GM19395 (cell line): ENCODE measurements around the gene FAAP20.

Experiments used
- ATAC-seq: cut with Tn5 transposase; IDR thresholded peaks from one replicate; pipeline ENCODE4 v1.9.1; 2021; ENCODE audit warnings: mild to moderate bottlenecking, moderate library complexity; ENCODE audit not compliant: unreplicated experiment

The FAAP20 gene

DNA sequence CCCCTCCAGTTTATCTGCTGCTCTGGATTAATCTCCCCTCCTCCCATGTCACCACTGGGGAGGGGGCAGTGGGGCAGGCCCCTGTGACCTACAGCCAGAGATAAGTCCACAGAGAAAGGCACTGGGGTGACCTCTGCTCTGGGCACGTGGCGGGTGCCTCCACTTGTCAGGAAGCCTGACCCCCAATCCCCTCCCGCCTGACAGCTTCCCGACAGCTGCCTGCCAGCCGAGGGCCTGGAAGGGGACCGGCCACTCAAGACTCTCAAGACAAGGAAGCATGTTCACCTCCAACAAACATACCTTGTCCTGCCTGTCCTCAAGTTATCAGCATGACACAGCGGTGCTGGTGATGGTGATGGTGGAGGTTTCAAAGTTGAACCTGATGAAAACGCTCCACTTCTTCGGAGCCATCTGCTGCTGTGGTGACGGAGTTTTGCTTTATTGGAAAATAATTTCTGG is 3.2 kb upstream of the FAAP20 start:
- ATAC-seq = no peak

- no peak for ATAC-seq
Measured at GRCh38 chr1:2196901-2197638, 2.5 kb upstream of the FAAP20 start.

DNA sequence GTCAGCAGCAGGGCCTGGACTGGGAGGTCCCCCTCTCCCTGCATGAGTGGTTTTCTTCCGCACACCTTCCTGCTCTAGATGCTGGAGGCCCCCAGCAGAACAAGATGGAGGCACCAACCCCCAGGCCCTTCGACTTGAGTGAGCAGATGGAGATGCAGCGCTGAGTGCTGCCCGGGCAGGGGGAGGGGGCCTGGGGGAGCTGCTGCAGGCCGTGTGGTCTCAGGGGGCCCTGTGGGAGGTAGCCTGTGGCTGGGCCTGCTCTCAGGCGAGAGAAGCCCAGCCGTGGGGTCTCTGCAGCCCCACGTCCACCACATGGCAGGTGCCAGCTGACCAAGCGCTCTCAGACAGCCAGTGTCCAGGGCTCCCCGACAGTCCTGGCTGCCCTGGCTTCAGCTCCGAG is 1.2 kb upstream of the FAAP20 start:
- ATAC-seq = no peak

DNA sequence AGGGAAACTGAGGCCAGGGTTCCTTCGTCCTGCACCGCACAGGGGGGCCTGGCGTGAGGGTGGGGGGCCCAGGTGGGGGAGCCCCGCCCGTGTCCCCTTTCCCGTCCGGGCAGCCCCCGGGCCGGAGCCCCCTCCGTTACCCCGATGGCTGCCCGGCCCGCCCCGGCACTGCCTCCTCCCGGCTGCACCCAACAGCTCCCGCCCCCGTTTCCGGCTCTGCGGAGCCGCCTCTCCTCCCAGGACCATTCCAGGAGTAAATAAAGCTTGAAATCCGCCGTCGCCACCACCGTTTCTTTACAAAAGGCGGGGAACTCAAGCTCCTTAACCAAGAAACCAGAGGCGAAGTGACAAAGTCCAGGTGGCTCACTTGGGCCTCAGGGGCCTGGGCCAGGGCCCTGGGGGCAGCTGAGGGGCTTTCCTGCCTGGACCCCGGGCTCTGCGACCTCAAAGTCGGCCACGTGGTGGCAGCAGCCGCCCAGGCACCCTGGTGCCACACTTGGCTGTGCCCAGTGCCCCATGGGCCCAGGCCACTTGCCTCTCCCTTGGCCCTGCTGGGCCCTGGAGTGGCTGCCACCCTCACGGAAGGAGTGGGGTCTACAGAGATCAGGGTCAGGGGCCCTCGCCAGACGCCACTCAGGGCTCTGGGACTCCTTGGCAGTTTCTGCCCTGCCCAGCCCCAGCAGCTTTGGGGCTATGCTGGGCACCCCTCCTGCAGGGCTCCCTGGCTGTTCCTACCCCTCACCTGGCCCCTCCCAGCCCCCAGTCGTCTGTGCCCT is 514 bp upstream of the FAAP20 start:
- ATAC-seq = peak; percentile 68

- ATAC-seq = no peak
Measured at GRCh38 chr1:2193514-2194281, 874 bp downstream of the FAAP20 start.

DNA sequence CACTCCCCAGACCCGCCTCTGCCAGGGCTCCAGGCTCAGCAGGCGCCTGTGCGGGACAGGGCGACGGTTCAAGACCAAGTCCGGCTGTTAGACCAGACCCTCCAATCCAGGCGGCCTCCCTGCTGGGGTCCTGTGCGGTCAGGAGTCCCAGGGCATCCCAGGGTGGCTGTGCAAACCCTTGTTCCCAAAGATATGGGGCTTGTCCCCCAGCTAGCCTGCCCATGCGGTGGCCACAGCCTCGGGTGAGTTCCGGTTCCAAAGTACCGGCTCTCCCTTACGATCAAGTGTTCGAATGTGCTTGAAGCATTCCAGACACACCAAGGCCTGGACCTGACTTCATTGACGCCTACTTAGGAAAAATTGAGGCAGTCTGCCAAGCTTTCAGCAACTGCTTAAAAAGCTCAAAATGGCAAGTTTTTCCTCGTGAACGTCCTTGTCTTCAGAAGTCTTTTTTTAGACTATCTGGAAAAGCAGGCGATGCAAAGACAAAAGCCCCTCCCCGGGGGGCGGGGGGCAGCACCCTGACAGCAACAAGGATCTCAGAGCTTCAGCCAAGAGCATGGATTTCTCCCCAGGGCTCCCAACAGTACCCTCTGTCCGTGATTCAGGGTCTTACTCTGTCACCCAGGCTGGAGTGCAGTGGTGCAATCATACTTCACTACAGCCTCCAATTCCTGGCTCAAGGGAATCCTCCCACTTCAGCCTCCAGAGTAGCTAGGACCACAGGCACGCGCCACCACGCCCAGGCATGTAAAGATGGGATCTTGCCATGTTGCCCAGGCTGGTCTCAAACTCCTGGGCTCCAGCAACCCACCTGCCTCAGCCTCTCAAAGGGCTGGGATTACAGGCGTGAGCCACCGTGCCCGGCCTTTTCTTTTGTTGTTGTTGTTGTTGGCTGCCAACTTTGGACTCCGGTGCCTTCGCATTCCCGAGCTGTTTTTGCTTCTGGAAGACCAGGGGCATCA is 2.3 kb downstream of the FAAP20 start:
- ATAC-seq = no peak

GRCh38 chr1:2190491-2190976 is 4.0 kb downstream of the FAAP20 start:
- ATAC-seq = no peak

DNA sequence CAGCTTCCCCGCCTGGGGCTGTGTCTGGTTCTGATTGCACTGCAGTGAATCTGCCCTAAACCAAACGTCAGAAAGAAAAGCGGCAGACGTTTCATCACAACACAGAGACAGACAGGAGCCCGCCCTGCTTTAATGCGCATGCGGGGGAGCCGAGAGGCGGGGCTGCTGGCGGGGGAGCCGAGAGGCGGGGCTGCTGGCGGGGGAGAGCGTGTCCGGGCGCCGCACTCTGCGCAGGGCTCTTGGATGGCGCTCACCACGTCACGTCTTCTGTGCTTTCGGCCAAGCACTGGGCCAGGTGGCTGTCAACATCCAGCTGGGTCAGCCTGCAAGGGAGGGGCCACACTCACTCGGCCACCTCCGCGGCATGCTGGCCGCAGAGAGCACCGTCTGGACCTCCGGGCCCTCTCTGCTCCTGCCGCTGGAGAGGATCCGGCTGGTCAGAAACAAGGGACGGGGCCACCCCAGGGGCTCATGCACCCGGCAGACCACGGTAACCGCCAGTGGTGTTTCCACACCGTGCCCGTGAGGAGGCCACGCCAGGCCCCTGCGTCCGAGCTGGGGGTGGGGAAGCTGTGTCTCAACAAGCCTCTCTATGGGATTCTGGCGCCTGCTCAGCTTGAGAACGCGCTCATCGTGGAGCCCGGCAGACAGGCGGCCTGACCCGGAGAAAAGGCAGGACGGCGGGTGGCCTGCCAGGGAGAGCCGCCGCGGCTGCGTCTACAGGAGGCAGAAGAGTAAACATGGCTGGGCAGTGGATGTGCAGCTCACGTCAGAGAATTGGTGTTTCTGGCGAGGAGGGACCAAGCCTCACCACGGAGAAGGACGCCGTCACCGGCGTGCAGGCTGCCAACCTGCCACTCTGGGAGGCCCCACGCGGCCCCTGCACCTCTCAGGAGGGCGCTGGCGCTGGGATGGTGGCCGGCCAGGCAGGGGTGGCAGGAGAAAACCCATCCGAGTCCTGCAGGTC is 4.8 kb downstream of the FAAP20 start:
- no peak for ATAC-seq

- no peak for ATAC-seq
Measured at GRCh38 chr1:2188336-2188735, 6.2 kb downstream of the FAAP20 start.

DNA sequence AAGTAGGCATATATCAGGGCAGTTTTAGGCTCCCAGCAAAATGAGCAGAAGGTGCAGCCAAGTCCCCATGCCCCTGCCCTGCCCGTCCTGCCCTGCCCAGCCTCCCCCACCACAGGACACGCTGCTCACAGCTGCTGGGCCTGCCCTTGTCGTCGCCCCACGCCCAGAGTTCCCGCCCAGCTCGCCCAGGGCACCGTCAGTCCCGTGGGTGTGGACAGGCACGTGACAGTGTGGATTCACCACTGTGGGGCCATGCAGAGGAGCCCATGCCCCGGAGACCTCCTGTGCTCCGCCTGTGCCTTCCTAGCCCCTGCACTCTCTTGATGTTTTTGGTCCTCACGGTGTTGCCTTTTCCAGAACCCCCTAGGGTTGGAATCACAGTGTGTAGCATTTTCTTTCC is 7.0 kb downstream of the FAAP20 start:
- ATAC-seq = no peak

DNA sequence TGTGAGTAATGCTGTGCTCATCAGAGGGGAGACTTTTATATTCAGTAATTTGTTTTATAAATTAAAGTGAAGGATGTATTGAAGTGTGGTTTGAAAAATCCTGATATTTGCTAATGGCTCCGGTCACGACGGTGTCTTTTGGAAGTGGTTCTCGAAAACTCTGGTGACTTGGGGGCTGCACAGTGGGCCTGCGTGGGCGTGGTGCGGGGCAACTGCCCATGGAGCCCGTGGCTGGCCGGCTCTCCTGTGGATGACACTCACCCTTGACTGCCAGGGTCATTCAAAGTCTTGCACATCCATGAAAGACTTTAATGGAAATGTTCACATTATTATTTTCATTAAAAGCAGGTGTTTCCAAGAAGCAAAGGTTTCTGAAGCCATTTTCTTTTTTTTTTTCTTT is 7.7 kb downstream of the FAAP20 start:
- no peak for ATAC-seq

DNA sequence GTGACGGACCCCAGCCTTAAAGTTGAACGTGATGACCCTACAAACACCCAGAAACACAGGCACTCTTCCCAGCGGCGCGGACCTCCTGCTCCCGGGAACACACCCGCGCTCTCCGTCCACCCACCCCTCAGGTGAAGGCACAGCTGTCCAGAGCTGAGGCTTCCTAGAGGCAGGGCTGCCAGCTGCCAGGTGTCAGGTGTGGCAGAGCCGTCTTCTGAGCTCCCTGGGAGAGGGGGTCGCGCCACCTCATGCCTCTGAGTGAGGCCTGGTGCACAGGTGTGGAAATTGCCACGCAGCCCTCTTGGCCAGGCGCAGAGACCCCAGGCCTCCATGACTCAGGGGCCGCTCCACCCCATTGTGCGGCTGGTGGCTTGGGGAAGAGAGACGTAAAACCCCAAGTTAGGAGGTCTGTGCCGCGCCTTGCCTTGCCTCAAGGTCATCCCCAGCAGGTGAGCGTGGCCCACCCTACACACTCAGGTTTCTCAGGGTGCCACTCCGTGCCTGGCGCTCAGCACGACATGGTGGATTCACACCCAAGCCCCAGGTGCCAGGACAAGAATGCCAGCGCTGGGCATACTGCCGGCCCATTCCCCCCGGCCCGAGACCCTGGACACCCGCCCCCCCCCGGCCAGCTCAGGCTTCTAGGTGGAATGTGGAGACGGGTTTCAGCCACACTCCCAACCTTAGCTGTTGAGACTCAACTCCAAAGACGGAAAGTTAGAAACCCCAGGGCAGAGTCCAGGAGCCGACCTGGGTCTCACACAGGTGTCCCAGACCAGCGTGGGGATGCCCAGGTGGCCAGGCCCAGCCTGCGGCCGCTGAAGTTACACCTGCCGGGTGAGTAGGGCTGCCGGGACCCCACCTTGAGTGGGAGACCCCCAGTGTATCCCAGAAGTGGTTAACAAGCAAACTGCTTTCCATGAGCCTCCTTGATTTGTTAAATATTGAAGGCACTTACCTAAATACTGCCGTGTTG is 8.4 kb downstream of the FAAP20 start:
- no peak for ATAC-seq

- ATAC-seq = no peak
Measured at GRCh38 chr1:2184934-2185333, 9.6 kb downstream of the FAAP20 start.

- ATAC-seq = no peak
Measured at GRCh38 chr1:2184531-2184930, 10.0 kb downstream of the FAAP20 start.

- ATAC-seq = no peak
Measured at GRCh38 chr1:2183937-2184334, 10.6 kb downstream of the FAAP20 start.

- no peak for ATAC-seq
Measured at GRCh38 chr1:2182376-2182775, 12.2 kb downstream of the FAAP20 start.

GRCh38 chr1:2181752-2182151 is 12.8 kb downstream of the FAAP20 start:
- ATAC-seq = no peak

DNA sequence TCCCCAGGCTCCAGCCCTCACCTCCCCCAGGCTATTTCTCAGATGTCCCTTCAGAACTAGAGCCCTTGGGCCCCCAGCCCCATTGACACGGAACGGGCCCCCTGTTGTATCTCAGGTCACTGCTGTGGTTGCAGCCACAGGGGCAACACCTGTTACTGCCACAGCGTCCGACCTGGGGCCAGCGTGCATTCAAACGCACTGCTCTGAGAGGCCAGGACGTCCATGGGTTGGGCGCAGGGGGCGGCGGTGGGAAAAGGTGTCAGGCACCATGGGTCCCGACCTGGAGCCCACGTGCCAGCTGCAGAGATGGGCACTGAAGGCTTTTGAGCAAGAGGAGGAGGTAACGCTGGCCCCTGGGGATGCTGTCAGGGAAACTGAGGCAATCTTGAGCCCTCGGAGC is 13.3 kb downstream of the FAAP20 start:
- no peak for ATAC-seq
